Measurements from ENCODE around the gene ABTB2.
"Not testable (repeated sequence)": the region's sequence is repeated elsewhere in the genome, so short reads cannot be mapped to it uniquely, and the experiment has no call there.

The ABTB2 gene

DNA sequence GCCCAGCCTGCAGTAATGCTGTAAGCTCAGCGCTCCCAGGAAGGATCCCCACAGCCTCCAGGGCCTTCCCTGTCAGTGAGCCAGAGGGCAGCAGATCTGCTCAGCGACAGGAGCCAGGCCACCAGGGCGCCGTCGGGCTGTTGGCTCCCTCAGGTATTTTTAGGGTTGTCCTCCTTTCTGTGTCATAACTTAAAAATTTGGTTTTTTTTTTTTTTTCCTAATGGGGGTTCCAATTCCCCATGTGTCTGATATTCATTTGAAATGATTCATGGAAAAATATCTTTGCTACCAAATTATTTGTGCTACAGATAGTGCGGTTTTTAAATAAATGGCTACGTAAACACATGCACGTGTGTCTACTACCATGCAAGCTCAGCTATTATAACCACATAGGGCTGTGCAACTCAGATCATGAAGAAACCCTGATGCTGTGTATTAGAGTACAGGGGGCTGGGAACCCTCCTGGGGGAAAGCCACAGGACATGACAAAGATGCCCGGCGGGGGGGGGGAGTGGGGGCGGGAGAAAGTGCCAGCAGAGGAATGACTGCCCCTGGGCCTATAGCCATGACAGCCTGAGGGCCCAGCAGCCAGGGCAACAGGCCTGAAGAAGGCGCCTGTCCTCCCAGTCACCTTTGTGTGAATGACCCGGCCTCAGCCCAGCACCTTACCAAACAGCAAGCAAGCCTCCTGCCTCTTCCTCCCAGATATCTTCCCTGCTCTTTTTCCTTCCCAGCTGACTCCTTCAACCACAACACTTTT, 163.1 kb downstream of the ABTB2 start:
- in situ Hi-C loops (cut with MboI; ENCODE audit: low sequenced_read_pairs) = no loop called here

GRCh38 chr11:34192481-34193401, 165.1 kb downstream of the ABTB2 start:
- in situ Hi-C loops (cut with MboI; ENCODE audit: low sequenced_read_pairs) = no loop called here

GRCh38 chr11:34191578-34191977, 166.2 kb downstream of the ABTB2 start:
- in situ Hi-C loops (cut with MboI; ENCODE audit: low sequenced_read_pairs) = no loop called here

- in situ Hi-C loops (cut with MboI; ENCODE audit: low sequenced_read_pairs) = no loop called here
These were observed 167.3 kb downstream of the ABTB2 start for GRCh38 chr11:34190192-34191139.

GRCh38 chr11:34189191-34189590, 168.6 kb downstream of the ABTB2 start:
- in situ Hi-C loops (cut with MboI; ENCODE audit: low sequenced_read_pairs) = no loop called here

GRCh38 chr11:34188181-34188580, 169.6 kb downstream of the ABTB2 start:
- in situ Hi-C loops (cut with MboI; ENCODE audit: low sequenced_read_pairs) = no loop called here

- in situ Hi-C loops (cut with MboI; ENCODE audit: low sequenced_read_pairs) = no loop called here
These were observed 171.6 kb downstream of the ABTB2 start for GRCh38 chr11:34185926-34186841.

GRCh38 chr11:34184505-34185015, 173.2 kb downstream of the ABTB2 start:
- in situ Hi-C loops (cut with MboI; ENCODE audit: low sequenced_read_pairs) = no loop called here

DNA sequence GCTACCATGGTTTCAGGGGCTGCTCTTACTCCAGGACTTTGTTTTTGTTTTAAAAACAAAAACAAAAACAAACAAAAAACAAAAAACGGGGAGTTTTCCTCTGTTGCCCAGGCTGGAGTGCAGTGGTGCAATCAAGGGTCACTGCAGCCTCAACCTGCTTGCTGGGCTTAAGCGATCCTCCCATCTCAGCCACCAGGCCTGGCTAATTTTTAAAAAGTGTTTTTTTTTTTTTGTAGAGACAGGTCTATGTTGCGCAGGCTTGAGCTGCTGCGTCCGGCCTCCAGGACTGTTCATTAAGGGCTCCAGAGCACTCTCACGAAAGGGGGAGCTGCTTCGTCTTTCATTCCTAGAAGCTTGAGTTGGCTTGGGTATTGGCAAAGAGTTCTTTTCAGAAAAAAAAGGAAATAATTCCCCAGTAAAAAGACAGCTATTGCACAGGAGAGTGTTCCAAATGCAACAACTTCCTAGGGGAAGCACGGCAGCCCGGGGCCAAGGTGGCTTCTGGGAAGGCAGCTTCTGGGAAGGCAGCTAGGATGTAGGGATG, 173.9 kb downstream of the ABTB2 start:
- in situ Hi-C loops (cut with MboI; ENCODE audit: low sequenced_read_pairs) = no loop called here

DNA sequence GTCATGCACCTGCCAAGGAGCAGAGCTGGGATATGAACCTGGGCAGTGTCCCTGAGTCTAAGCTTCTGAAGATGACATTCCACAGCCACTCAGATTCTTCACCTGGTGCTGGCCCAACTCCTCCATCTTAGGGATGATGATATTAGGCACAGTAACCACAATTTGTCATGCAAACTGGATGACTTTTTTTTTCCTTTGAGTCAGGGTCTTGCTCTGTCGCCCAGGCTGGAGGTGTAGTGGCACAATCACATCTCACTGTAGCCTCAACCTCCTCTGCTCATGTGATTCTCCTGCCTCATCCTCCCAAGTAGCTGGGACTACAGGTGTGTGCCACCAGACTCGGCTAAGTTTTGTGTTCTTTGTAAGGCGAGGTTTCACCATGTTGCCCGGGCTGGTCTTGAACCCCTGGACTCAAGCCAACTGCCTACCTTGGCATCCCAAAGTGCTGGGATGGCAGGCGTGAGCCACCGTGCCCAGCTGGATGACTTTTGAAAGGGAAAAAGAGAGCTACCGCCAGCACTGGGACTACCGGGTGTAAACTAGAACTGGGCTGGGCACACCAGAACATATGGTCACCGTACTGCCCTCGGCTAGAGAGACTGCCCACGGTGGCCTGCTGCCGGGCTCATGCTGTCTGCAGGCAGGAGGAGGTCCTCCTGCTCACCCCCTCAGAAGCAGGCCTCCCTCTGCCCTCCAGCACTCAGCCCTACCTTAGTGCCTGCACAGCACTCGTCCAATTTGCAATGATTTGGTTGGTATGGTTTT, 174.7 kb downstream of the ABTB2 start:
- in situ Hi-C loops (cut with MboI; ENCODE audit: low sequenced_read_pairs) = no loop called here

DNA sequence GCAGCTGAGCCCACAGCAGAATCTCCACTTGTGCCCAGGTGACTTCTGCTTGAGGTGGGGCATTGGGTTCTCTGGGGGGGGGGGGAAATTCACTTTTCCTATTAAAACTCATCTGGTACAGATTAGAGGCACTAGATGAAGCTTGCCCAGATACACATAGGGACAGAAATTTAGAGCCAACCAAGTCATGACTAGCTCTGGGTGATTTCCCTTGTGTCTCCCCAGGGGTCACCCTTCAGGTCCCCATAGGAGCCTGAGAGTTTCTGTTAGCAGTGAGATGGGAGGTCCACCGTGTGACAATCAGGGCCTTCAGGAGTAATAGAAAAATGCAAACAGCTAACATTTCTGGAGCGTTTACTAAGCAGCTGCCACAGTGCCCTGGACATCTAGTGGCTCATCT, 175.4 kb downstream of the ABTB2 start:
- in situ Hi-C loops (cut with MboI; ENCODE audit: low sequenced_read_pairs) = no loop called here

GRCh38 chr11:34181856-34182405, 175.9 kb downstream of the ABTB2 start:
- in situ Hi-C loops (cut with MboI; ENCODE audit: low sequenced_read_pairs) = no loop called here

DNA sequence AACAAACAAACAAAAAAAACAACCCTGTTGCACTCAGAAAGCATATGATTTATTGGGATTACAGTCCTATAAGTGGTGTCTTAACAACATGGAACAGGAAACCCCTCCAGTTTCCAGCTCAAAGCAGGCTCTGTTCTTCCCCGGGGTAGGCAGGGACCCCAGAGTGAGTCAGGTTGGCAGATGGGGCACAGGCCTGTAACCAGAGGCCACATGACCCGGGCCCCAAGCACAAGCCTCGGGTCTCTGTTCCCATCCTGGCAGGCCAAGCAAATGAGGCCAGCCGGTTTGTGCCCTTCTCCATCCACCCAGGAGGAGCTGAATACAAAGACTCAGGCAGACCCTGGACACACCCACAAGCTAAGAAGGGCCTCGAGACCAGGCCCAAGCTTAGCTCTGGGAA, 176.6 kb downstream of the ABTB2 start:
- in situ Hi-C loops (cut with MboI; ENCODE audit: low sequenced_read_pairs) = no loop called here

GRCh38 chr11:34180814-34181165, 177.0 kb downstream of the ABTB2 start:
- in situ Hi-C loops (cut with MboI; ENCODE audit: low sequenced_read_pairs) = not testable (repeated sequence)

DNA sequence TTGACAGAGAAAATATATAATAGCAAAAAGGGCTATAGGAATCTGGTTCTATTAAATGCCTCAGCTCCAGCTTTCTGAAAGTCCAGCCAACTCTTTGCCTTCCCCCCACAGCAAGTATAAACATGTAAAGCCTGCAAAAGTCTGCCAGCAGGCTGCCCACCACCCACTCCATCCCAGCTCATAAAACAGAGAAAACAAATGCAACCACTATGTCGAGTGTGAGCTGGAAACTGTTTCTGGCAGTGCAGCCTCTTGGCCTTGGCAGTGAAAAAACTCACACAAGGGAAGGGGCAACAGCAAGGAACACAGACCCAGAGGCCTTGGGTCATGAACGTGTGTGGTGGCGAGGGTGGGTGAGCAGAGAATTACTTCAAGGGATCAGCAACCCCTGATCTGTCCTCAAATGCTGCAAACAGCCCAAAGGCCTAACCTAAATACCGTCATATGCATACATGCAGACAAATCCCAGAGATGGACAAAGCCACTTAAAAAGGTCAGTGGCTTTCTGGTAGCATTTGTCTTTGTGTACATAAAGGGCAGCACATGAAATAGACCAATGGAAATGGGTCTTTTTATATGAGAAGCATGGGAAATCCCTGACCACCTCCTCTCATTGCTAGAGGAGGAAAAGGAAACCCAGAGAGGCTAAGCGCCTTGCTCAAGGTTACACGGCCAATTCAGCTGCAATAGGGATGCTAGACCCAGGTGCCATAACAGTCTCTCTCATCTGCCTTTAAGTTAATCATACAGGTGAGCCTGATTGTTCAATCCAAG, 177.6 kb downstream of the ABTB2 start:
- in situ Hi-C loops (cut with MboI; ENCODE audit: low sequenced_read_pairs) = no loop called here

GRCh38 chr11:34179026-34179675, 178.7 kb downstream of the ABTB2 start:
- in situ Hi-C loops (cut with MboI; ENCODE audit: low sequenced_read_pairs) = no loop called here

GRCh38 chr11:34178209-34178821, 179.5 kb downstream of the ABTB2 start:
- in situ Hi-C loops (cut with MboI; ENCODE audit: low sequenced_read_pairs) = no loop called here

Data from hTERT RPE-1 (cell line).